Measurements from ENCODE around the gene TRIM2.

TRIM2 gene

DNA sequence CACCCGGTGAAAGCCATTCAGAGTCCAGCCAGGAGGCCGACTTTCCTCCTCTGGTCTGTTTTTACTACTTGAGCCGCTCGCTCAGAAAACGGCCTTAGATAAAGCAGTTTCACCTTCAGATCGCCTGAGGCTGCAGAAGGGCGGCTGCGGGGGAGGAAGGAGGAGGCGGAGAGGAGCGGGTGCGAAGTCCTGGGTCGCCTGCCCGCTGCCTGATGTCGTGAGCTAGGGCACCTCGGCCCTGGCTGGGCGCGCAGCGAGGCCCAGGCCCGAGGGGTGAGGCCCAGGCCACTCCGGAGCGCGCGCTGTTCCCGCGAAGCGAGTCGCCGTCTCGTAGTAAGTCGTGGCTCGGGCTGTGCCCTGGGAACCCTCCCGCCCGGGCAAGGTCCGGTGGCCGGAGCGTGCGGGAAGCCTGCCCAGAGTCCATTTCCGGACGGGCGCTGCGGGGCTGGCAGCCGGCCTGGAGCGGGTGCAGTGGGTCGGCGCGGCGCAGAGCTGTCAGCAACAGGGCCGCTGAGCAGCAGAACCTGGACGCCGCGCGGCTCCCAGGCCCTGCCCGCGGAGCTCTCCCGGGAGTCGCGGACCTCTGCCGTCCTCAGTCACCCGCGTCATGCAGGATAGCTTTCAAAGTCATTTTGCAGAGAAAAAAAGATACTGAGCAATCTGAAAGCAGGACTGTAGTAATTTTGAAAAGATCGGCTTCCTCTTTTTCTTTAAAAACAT, 18.6 kb downstream of the TRIM2 start:
- DNase-seq (ENCODE audit: low spot score): peak; percentile 59

DNA sequence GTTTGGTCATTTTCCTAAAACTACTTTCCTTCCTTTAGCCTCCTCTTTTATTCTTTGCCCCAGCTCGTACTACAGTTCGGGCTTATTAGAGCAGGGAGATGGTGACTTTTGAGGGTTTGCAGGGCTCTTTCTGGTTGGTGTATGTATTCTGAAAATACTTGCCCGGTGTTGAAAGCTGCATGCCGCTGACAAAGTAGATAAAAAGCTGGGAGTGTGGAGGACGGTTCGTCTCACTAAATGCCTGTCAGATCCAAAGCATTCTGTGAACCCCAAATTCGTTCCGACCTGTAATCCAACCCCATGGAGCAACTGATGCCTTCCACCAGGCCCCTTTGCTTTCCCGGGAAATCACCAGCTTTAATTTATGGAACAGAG, 19.2 kb downstream of the TRIM2 start:
- peak; percentile 21 for DNase-seq (ENCODE audit: low spot score)

DNA sequence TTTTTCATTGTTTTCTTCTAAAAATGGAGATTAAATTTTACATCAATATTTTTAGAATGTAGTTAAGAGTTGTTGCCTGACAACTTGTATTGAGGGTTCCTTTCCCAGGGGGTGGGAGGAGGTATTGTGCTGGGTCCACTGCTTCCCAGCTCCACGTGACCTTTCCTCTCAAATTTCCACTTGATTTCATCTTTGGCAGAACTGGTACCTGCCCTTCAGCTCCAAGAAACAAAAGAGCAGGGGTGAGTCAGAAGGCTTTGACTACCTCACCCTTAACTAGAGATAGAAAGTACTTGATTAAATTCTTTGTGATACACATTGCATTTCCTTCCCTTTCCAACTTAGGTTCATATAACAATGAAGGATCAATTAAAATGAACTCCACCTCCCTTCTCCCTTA, 19.7 kb downstream of the TRIM2 start:
- DNase-seq (ENCODE audit: low spot score): peak; percentile 68

DNA sequence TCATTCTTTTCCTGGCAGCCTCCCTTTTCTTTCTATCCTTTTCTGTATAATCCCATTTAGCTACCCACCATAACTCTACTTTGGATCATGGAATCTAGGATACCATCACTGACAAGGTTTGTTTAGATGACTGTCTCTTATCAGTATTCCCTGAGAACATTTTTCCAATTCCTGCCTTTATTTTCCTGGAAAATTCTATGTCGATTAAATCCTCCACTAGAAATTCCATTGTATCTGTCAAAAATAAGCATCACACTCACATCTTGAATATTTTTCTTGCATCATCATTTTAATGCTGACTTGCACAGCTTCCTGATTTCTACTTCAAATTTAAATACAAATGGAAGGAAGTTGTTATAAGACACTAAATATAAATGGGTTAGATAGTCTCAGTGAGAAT, 20.2 kb downstream of the TRIM2 start:
- no peak for DNase-seq (ENCODE audit: low spot score)

- no peak for DNase-seq (ENCODE audit: low spot score)
Observed at GRCh38 chr4:153227469-153228075, 23.3 kb downstream of the TRIM2 start.

GRCh38 chr4:153228512-153229140, 24.4 kb downstream of the TRIM2 start:
- no peak for DNase-seq (ENCODE audit: low spot score)

DNA sequence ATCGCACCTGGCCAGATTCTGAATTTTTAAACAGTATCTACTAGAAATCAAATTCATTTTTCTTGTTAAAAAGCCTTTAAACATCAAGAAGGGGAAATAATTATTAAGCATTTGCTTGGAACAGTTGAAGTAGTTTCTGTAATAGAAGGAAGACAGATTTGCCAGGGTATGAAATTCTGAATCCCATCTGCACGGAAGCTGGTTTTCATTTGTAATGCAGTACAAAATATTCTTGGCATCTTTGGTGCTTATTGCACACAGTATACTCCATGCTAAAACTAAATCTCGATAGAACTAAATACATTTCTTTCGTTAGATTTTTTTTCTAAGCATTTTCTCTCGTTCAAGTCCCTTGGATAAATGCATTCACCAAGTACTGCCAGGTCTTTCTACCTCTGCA, 25.3 kb downstream of the TRIM2 start:
- DNase-seq (ENCODE audit: low spot score): no peak

GRCh38 chr4:153232768-153233167, 28.5 kb downstream of the TRIM2 start:
- DNase-seq (ENCODE audit: low spot score): no peak

GRCh38 chr4:153233761-153234371, 29.6 kb downstream of the TRIM2 start:
- DNase-seq (ENCODE audit: low spot score): peak; percentile 70

- peak; percentile 46 for DNase-seq (ENCODE audit: low spot score)
Observed at GRCh38 chr4:153234885-153235284, 30.6 kb downstream of the TRIM2 start.

GRCh38 chr4:153238135-153238919, 34.1 kb downstream of the TRIM2 start:
- no peak for DNase-seq (ENCODE audit: low spot score)

DNA sequence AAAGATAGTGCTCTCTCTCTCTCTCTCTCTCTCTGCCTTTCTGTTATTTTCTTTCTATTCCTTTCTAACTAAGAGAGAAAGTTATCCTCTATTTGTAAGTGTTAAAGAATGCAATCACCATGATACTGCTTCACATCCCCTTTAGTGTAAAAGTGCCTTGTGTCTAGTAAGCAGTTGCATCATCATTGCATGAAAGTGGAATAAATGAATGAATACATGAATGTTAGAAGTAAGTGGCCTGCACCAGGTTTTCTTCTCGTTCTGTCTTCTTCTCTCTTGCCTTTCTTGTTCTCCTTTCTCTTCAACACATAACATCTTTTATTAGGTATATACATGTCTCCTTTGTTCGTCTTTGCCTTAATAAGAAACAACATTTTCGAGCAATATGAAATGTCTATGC, 35.2 kb downstream of the TRIM2 start:
- no peak for DNase-seq (ENCODE audit: low spot score)

DNA sequence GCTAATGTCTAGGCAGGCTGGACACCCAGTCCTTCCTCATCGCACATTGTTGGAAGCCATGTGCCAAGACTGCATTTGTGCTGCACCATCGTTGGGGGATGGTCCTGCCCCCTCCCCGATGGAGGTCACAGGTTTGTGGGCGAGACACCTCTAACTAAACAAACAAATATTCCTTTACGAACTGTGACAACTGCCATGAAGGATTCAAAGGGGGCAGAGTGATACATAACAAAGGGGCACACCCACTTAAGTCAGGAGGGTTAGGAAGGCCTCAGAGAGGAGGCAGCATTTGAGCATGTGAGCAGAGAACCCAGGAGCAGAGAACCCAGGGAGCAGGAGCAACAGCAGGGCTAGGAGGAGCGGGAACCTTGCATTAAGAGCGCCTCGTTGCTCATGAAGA, 37.1 kb downstream of the TRIM2 start:
- no peak for DNase-seq (ENCODE audit: low spot score)

- DNase-seq (ENCODE audit: low spot score): no peak
Observed at GRCh38 chr4:153241970-153242838, 38.0 kb downstream of the TRIM2 start.

GRCh38 chr4:153242839-153243324, 38.6 kb downstream of the TRIM2 start:
- DNase-seq (ENCODE audit: low spot score): no peak

GRCh38 chr4:153243468-153243867, 39.2 kb downstream of the TRIM2 start:
- DNase-seq (ENCODE audit: low spot score): no peak

DNA sequence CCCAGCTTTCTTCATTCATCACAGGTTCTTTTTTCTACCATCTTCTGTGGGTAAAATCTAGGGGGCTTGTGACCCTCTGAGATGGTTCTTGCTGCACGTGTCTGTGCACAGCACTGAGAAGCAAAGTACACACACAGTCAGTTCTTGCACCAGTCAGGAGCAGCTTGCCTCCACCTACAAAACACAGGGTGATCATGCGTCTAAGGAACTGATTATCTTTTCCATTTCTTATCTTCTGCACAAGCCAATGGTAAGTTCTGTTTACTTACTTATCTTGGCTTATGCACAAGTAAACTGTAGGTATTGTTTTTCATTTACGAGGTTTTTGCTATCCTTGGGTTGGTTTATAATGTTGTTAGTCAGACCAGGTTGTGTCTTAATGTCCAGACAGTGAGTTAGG, 40.7 kb downstream of the TRIM2 start:
- no peak for DNase-seq (ENCODE audit: low spot score)

GRCh38 chr4:153245775-153246174, 41.5 kb downstream of the TRIM2 start:
- DNase-seq (ENCODE audit: low spot score): no peak

DNA sequence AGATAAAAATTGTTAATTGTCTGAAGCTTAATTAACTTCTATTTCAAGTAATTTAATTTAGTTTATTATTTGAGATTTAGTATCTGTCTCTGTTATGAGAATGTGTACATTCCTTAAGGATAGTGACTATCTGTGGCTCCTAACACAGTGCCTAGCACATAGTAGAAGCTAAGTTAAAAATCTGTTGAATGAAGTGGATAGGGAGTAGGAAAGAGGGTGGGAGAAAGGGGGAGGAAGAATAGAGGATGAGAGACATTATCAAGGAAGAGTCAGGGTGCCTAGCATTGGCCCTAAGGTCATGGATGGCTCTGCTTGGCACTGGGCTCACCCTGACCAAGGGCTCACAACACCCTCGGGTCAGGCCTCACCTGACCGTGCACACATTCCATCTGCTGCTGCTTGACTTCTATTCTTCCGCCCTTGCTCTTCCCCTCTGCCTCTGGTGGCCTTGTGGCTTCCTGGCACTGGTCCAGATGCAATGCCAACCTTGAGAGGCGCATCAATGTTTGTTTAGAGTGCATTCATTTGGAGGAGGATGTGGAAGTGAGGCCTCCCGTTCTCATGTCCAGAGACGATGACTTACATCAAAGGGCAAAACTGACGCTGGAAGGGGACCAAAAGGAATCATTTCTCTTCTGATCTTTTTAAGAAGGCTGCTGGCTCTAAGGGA, 42.3 kb downstream of the TRIM2 start:
- DNase-seq (ENCODE audit: low spot score): no peak

GRCh38 chr4:153247116-153247490, 42.9 kb downstream of the TRIM2 start:
- no peak for DNase-seq (ENCODE audit: low spot score)

Measured in RKO (cell line).